NT2/D1 (cell line): ENCODE results near the gene MED26.

ENCODE experiments used
- SUZ12 ChIP-seq: IDR thresholded peaks from 2 replicates; pipeline ENCODE4 v1.6.1; 2011; ENCODE audit not compliant: insufficient read length, insufficient read depth; ENCODE audit errors: extremely low read depth
- YY1 ChIP-seq: IDR thresholded peaks from 2 replicates; pipeline ENCODE4 v1.6.1; 2011; ENCODE audit not compliant: insufficient read length, insufficient read depth

- TF ChIP-seq SUZ12 (no peak), YY1 (no peak)
Measured at GRCh38 chr19:16637535-16637934, 9.5 kb upstream of the MED26 start.
